A673 (cell line): ENCODE data around the gene CDK4. TPM values are rescaled to one million over a fixed set of nuclear protein-coding genes. Genes with fewer than 3 reads are reported as not detected.

ENCODE experiments used
- BruUV-seq: library from RNA; stranded (reverse); fragments of 400-500 nt; replicated peaks from 2 replicates; lab custom pipeline; 2021; lab: Mats Ljungman, UMichigan
- CTCF ChIA-PET: fragments of 300-600 bp; sonication (Branson Sonifier 250); formaldehyde crosslinking; loops from one replicate; lab custom pipeline; 2022; ENCODE audit warnings: antibody characterized with exemption; lab: Charles Lee
- POLR2A ChIA-PET: fragments of 300-600 bp; sonication (Branson Sonifier 250); formaldehyde crosslinking; loops from one replicate; lab custom pipeline; 2022; ENCODE audit warnings: antibody characterized with exemption; ENCODE audit not compliant: low non-redundant PET; lab: Charles Lee
- DNase-seq: peaks from one replicate; pipeline ENCODE4 v3.0.0-alpha.2; 2015; ENCODE audit warnings: low spot score
- H3K27ac ChIP-seq: fragments of 200-600 bp; sonication (generic); 2 replicates; pipeline ENCODE4 v1.5.1; 2016; ENCODE audit warnings: mixed run types, low read depth, mild to moderate bottlenecking, mixed read lengths, antibody characterized with exemption, low read length; ENCODE audit not compliant: poor library complexity, severe bottlenecking
- H3K27me3 ChIP-seq: fragments of 200-600 bp; sonication (generic); replicated peaks from 2 replicates; pipeline ENCODE4 v1.6.1; 2017; ENCODE audit warnings: mixed run types, low read depth, mild to moderate bottlenecking, mixed read lengths, antibody characterized with exemption, low read length; ENCODE audit not compliant: insufficient read depth, poor library complexity
- H3K36me3 ChIP-seq: fragments of 200-600 bp; sonication (generic); 2 replicates; pipeline ENCODE4 v1.6.1; 2016; ENCODE audit warnings: mixed run types, mild to moderate bottlenecking, mixed read lengths, antibody characterized with exemption, low read length; ENCODE audit not compliant: insufficient read depth, poor library complexity, severe bottlenecking
- H3K4me1 ChIP-seq: fragments of 200-600 bp; sonication (generic); 2 replicates; pipeline ENCODE4 v1.6.1; 2017; ENCODE audit warnings: mixed run types, mild to moderate bottlenecking, mixed read lengths, antibody characterized with exemption, low read length; ENCODE audit not compliant: insufficient read depth, poor library complexity, severe bottlenecking
- H3K4me3 ChIP-seq: fragments of 200-600 bp; sonication (generic); 2 replicates; pipeline ENCODE4 v1.5.1; 2016; ENCODE audit warnings: low read depth, mixed run types, mild to moderate bottlenecking, mixed read lengths, low read length; ENCODE audit not compliant: poor library complexity, severe bottlenecking
- H3K9me3 ChIP-seq: fragments of 200-600 bp; sonication (generic); 2 replicates; pipeline ENCODE4 v1.6.1; 2016; ENCODE audit warnings: mixed run types, low read depth, mild to moderate bottlenecking, mixed read lengths, antibody characterized with exemption, low read length; ENCODE audit not compliant: poor library complexity, severe bottlenecking
- CTCF ChIP-seq: fragments of 300-800, 200-600 bp; sonication (generic); conservative IDR thresholded peaks from 2 replicates; pipeline ENCODE4 v1.5.1; 2017; ENCODE audit warnings: low read depth, mild to moderate bottlenecking, antibody characterized with exemption, low read length, moderate library complexity, mixed read lengths
- EZH2 ChIP-seq: fragments of 200-600 bp; sonication (generic); IDR thresholded peaks from 2 replicates; pipeline ENCODE4 v1.6.1; 2017; ENCODE audit warnings: borderline replicate concordance, low read depth, mild to moderate bottlenecking, mixed read lengths, antibody characterized with exemption, low read length; ENCODE audit not compliant: poor library complexity, severe bottlenecking
- intact Hi-C: fragments of 100-400 bp; cut with micrococcal nuclease; formaldehyde crosslinking; loops from one replicate; pipeline ENCODE4 v1.10.0; 2022; ENCODE audit not compliant: unreplicated experiment
- total RNA-seq: library from RNA; stranded (reverse); gene quantifications from 2 replicates; pipeline ENCODE4 v1.2.3, GENCODE V29; 2021

Gene CDK4
- total RNA-seq, 1 experiment from 2014 or later: 247 TPM

DNA sequence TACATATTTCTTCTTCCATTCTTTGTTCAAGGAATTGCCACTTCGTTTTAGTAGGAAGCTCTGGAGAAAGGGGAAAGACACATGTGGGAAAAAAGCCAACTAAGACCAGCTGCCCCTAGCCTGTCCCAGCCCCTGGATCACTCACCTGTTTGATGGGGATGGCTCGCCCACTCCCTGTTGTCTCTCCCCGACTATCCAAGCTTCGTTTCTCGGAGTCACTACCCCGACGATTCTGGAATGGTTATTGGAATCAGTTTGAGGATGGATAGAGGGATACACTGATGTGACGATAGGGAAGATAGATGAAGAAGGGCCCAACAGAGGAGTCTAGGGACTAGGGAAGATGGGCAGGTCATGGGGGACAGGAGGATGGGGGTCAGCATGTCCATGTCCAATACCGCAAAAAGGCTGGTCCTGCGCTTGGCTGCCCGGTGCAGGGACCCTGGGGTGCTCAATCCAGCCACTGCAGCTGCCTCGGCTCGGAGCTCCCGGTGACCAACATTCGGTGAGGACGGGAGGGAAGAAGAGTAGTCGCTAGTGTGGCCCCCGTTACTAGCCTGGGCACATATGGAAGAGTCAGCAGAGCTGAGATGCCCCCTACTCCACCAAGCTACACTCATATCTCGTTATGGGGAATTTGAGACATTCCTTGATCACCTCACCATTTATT lies 20.6 kb downstream of the CDK4 start:
- Histone ChIP-seq H3K4me3 (no peak overlapping the region), H3K36me3 (no peaks in the 10 kb centered on the region), H3K27me3 (peaks cover 6% of the 10 kb centered on the region), H3K9me3 (no peaks in the 10 kb centered on the region), H3K4me1 (peaks cover 10% of the 10 kb centered on the region), H3K27ac (no peak overlapping the region)
- POLR2A ChIA-PET: no interaction called here
- intact Hi-C loops: no loop called here
- TF ChIP-seq EZH2 (no peak), CTCF (no peak)
- BruUV-seq: no TSS peak
- no peak for DNase-seq
- CTCF ChIA-PET: no interaction called here

DNA sequence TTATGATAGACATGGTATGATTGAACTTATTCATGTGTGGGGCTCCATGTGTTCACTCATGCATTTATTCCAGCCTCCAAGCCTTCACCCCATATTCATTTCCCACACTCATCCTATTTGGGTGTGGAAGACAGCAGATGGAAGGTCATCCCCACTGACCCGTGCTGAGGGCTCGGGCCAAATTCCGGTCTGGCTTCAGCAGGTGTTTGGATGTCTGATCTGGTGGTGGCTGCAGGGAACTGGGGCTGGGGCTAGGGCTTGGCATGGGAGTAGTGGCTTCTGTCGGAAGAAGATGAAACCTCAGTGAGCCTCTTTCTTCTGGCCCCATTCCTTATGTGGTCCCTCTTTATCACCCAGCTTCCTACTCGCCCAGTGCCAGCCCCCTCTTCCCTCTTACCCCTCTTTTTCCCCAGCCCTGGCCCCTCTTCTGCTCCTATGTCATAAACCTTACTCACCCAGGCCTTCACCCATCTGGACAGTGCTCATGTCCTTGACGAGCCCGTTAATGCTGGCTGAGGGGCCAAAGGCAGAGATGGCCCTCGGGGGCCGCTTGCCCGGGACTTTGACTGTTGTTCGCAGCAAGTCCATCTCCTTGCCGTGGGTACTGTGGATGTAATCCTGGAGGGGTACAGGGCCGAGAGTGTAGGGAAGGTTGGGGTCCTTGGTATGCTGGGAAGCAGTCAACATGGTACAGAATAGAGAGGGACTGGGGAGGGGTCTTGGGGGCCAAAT lies 21.6 kb downstream of the CDK4 start:
- DNase-seq: no peak
- no peaks in the 10 kb centered on the region for H3K27me3 ChIP-seq
- no peaks in the 10 kb centered on the region for H3K36me3 ChIP-seq
- ChIA-PET POLR2A (no interaction called here), CTCF (no interaction called here)
- H3K4me1 ChIP-seq: peaks cover 7% of the 10 kb centered on the region
- TF ChIP-seq CTCF (no peak), EZH2 (no peak)
- no peaks in the 10 kb centered on the region for H3K9me3 ChIP-seq
- H3K27ac ChIP-seq: no peak overlapping the region
- no peak overlapping the region for H3K4me3 ChIP-seq
- no TSS peak for BruUV-seq
- intact Hi-C loops: no loop called here

- Histone ChIP-seq H3K27me3 (no peaks in the 10 kb centered on the region), H3K9me3 (no peaks in the 10 kb centered on the region), H3K36me3 (no peaks in the 10 kb centered on the region), H3K4me1 (peaks cover 7% of the 10 kb centered on the region), H3K27ac (no peak overlapping the region), H3K4me3 (no peak overlapping the region)
- POLR2A ChIA-PET: no interaction called here
- no TSS peak for BruUV-seq
- intact Hi-C loops: loop anchor here (5.0 kb wide), 1 partner anchor 147 kb away; no protein-coding TSS in a partner anchor
- CTCF ChIA-PET: no interaction called here
- DNase-seq: no peak
- no peak for TF ChIP-seq CTCF
- no peak for TF ChIP-seq EZH2
These were observed 22.7 kb downstream of the CDK4 start for GRCh38 chr12:57729321-57729844.
